ENCODE measurements around the gene NR2C2.
A peak's percentile ranks its signal among the peaks of the same experiment; 100 is the strongest.

The NR2C2 gene

DNA sequence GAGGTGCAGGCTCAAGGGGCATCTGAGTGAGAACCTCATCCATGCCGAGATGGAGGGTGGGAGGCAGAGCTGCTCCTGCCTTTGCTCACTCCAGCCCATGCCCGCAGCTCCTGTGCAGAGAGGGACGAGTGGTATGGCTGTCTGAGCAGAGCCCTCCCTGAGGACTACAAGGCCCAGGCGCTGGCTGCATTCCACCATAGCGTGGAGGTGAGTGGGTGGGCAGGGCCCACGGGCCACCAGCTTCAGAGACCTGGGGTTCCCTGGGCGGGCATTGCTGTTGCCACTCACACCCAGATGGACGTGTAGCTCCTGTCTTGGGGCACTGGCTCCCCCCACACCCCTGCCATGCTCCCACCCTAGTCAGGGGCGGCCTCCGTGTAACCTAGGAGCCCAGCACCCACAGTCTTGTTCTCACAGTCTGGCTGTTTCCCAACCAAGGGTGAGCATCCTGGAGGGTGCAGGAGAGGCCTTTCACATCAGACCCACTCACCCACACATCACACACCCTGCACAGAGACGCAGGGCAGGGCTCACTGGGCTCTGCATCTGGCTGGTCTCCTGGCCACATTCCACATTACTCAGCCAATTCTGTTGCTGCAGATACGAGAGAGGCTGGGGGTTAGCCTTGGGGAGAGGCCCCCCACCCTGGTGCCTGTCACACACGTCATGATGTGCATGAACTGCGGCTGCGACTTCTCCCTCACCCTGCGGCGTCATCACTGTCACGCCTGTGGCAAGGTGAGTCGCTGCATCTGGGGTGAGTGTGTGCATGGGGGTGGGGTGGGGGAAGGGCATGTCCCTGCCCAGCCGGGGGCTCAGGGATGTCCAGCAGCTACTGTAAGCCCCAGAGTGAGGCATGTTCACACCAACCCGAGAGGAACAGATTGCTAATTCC is 25.3 kb upstream of the NR2C2 start:
- DNase-seq (ENCODE audit: low read depth), result no peak

DNA sequence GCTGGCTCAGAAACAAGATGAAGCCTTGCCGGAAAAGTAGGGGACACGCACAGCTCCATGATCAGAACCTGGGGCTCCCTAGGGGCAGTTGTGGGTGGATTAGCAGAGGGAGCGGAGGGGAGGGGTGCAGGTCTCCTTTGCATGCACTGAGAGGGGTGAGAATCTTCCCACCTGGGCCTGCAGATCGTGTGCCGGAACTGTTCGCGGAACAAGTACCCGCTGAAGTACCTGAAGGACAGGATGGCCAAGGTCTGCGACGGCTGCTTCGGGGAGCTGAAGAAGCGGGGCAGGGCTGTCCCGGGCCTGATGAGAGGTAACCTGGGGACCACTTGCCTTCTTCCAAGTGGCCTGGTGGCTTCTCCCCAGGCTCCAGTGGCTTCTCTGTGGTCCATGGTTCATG is 24.5 kb upstream of the NR2C2 start:
- DNase-seq (ENCODE audit: low read depth), result no peak

DNA sequence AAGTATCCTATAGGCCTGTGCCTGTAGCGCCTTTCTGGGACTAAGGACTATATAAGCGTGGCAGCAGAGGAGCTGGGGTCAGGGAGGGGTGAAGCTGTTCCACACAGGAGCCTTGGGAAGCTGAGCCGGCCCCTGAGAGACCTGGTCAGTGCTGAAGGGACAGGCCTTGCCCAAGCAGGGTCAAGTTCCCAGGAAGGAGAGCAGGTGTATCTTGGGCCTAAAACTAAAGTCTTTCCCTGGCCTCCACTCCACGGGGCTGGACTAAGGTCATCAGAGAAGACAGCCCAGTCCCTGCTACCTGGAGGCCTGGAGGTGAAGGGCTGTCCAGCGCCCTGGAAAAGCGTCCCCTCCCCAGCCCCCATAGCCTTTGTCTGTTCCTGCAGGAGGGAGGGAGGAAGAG is 23.9 kb upstream of the NR2C2 start:
- DNase-seq (ENCODE audit: low read depth), result no peak

DNA sequence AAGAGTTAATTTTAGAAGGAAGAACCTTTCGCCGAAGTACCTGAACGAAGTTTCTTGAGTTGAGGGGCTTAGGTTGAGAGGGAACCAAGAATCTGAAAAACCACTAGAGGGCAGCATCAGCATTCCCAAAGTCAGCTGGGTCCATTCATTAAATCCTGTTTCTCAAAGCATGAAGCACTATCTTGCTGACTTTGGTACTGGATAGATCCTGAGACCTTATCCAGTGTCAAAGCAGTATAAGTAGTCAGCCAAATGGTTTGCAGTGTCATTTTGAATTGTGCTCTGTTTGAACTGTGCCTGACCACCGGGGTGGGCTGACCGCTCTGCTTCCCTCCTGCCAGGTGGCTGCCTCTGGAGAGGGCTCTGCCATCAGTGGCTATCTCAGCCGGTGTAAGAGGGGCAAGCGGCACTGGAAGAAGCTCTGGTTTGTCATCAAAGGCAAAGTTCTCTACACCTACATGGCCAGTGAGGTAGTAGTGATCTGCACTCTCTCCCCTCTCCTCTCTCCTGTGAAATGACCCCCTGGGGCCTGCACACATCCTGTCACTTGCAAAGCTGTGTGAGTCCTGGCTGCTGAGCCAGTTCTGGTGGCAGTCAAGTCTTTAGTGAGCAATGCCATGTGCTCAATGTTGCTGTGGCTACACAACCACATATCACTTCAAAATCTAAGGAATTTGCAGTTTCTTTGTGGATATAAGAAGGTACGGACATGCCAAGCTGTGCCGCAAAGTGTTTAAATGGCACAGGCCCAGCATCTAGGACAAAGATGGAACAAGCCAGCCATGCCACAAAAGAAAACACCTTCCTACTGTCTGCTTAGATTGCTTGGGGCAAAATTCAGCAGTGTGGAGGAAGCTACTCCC is 21.4 kb upstream of the NR2C2 start:
- DNase-seq (ENCODE audit: low read depth), result no peak

DNA sequence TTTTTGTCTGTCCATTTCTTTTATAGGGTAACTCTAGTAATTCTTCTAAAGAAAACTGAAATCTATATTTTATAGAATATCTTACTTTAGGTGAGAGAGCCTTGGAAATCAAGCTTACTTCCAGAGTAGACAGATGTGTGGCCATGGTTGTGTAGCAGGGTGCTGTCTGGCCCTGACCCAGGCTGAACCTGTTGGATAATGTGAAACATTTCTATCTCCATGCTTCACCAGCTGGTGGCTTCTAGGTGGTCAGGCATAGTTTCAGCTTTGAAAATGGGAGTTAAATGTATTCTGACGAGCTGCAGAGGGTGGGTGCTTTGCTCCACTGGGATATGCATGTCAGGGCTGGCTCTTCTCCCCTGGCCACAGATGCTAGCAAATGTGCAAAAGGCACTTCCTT is 20.8 kb upstream of the NR2C2 start:
- no peak for DNase-seq (ENCODE audit: low read depth)

DNA sequence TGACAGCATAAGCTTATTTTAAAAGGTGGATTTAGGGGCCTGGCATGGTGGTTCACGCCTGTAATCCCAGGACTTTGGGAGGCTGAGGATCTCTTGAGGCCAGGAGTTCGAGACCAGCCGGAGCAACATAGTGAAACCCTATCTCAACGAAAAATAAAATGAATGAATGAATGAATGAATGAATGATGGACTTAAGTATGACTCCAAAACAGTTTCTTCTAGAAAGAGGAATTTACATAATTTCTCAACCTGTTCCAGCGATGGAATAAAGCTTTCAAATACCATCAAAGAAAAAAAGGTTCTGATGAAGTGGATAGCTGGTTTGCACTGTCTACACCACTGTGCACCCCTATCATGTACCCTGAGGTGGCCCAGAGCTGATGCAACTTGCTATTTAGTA is 20.1 kb upstream of the NR2C2 start:
- no peak for DNase-seq (ENCODE audit: low read depth)

DNA sequence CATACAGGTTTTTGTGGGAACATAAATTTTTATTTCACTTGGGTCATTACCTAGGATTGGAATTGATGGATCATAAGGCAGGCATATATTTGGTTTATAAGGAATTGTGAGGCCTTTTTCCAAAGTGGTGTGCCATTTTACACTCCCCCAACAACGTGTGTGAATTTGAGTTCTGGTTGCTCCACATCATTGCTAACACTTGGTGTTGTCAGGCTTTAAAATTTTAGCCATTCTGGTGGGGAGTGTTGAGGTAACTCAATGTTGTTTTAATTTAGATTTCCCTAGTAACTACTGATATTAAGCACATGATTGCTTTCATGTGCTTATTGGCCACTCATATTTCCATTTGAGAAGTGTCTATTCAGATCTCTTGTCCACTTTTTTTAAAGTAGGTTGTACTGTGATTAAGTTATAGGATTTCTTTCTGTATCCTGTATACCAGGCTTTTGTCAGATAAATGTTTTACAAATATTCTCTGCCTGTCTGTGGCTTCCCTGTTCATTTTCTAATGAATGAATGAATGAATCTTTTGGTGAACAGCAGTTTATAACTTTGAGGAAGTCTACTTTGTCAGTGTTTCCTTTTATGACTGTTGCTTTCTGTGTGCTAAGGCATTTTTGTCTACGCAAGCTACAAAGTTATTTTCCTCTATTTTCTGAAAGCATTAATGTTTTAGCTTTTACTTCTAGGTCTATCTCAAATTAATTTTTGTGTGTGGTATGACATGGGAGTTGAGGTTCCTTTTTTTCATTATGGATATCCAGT is 17.9 kb upstream of the NR2C2 start:
- DNase-seq (ENCODE audit: low read depth), result no peak

DNA sequence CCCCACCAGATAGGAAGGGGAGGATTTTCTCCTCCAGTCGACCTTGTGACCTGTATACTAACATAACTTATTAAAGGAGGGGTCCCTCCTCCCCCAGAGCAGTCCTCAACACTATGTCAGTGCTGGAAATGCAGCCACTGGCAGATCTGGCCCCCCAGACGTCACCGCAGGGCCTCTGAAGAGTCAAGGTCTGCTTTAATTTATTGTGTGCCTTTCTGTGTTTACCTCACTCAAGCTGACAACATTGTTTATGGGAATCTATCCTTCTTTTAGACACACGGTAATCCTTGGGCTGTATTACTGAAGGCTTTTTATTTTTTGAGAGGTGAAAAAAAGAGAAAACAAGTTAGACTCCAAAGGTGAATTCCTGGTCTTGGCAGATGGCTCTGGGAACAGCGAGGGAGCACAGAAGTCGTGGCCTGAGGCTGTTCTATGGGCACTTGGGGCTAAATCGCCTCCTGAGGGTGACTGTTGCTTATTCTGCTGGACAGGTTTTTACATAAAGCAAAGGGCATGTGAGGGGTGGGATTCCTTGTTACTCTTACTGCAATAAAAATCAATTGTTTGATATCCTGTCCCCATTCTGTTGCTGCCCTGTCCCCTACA is 13.5 kb upstream of the NR2C2 start:
- DNase-seq (ENCODE audit: low read depth), result no peak

DNA sequence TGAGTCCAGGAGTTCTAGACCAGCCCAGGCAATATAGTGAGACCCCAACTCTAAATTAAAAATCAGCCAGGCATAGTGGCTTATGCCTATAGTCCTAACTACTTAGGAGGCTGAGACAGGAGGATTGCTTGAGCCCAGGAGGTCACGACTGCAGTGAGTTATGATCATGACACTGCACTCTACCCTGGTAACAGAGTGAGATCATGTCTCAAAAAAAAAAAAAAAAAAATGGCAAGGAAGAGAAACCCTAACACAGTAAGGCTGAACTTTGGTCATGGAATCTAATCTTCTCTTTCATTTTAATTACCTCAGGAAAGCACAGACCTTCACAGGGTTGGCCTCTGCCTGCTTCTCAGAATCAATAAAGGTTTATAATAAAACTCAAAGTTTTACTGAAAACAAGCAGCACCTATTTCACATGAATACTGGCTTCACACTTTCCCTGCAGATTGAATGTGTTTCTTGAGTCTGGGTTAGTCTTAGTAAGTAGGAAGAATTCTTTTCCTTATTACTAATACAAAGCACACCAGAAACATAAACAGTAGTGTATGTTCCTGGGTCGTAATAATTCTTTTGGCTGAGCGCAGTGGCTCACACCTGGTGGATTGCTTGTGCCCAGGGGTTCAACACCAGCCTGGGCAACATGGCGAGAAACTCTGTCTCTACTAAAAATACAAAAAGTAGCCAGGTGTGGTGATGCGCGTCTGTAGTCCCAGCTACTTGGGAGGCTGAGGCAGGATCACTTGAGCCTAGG is 11.6 kb upstream of the NR2C2 start:
- DNase-seq (ENCODE audit: low read depth), result no peak

DNA sequence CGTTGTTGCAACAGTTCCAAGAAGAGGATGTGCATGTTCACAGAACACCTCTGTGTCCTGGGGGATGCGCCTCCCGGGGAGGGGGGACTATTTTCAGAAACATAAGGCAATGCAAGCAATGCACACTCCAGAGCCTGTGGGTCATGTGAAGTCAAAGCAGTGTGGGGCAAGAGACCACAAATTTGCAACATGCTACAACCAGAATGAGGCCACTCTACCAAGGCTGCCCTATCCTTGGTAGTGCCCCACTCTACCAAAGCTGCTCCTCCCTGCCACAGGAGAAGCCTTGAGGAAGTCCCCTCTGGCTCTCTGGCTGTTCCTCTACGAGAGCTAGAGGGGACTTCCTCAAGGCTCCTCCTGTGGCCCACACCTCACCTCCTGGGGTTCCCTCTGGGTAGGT is 8.4 kb upstream of the NR2C2 start:
- no peak for DNase-seq (ENCODE audit: low read depth)

DNA sequence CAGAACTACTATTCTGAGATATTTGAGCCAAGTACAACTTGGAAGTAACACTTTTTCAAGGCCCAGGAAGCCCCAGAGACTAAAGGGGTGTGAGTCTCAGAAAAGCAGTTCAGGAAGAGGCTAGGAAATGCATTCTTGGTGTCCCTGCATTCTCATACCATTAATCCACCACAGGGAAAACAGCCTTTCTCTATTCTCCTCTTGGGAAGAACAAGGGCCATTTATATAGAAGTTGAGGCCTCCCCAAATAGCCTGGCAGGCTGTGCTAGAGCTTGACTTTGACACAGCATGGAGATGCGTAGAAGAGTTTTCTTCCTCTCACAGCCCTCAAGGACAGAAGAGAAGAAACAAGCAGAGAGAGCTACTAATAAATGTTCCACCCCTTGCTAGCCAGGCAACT is 5.5 kb upstream of the NR2C2 start:
- DNase-seq (ENCODE audit: low read depth), result no peak

DNA sequence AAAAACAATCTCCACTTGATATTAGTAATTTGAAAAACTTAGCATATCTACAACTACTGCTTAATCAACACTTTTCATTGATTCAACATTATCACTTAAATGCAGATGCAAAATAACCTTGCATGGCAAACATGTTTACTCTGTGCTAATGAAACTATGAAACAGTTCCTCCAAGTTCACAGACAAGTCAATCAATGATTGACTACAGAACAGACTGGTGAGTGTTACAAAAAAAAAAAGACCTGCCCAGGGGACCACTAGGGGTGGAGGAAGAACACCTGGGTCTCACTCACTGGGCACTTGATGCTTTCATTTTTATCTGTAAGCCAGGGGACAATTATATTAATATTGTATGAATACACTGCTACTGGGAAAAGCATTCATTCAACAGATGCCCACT is 4.3 kb upstream of the NR2C2 start:
- no peak for DNase-seq (ENCODE audit: low read depth)

DNA sequence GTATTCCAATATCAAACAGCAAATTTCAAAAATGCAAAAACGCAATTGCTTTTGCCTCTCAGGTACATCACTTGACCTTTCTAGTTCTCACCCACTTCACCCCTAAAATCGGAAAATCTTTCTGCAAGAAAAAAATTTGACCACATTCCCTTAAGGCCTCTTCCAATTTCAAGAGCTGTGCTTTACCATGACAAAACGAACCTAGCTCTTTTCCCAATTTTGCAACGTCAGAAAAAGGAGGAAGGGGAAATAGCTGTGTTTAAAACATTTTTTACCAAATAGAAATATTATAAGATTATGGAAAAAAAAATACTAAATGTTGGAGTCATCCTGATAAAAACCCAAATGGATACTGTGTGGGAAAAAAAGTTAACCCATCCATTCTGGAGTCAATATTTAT is 1.1 kb upstream of the NR2C2 start:
- DNase-seq (ENCODE audit: low read depth), result no peak

DNA sequence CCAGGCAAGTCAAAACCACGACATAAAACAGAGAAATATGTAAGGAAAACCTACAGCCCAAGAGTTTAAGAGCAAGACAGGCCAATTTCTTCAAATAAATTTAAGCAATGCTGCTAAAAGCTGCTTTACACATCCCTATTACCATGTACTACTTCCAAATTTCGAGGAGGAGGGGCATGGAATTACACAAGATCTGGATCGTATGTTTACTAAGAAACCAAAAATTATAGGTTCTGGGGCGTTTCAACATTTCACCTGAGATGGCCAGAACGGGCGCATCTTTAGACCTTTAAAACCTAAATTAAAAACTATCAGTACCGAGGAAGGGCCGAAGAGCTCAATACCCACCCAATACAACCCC is 664 bp upstream of the NR2C2 start:
- no peak for DNase-seq (ENCODE audit: low read depth)

DNA sequence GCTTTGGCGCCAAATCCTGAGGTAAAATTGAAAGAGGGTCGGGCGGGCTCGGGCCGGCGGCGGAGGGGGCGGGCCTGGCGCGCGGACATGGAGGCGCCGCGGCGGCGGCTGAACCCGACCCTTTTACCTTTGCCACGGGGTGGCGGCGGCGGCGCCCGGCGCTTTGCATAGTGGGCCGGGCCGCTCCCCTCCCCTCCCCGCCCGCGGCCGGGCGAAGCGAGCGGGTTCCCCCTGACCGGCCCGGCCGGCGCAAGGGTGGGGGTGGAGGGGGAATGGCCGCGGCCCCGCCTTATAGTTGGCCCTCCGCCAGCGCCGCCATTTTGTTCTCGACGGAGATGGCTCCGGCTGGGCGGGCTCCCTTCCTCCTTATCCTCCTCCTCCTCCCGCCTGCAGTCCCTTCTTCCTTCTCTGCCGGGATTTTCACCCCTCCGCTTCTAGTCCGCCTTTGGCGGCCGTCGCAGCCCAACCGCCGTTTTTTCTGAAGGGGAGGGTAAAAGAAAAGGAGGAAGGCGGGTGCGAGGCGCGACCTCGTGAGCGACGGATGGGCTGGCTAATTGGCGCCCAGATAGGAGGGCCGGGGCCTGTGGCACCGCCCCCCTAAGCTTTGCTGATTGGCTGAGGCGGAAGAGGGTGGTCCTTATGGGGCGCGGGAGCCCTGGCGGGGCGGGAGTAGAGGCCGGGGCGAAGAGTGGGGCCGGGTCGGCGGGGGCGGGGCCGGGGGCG is 664 bp downstream of the NR2C2 start:
- DNase-seq (ENCODE audit: low read depth), result peak; percentile 68

DNA sequence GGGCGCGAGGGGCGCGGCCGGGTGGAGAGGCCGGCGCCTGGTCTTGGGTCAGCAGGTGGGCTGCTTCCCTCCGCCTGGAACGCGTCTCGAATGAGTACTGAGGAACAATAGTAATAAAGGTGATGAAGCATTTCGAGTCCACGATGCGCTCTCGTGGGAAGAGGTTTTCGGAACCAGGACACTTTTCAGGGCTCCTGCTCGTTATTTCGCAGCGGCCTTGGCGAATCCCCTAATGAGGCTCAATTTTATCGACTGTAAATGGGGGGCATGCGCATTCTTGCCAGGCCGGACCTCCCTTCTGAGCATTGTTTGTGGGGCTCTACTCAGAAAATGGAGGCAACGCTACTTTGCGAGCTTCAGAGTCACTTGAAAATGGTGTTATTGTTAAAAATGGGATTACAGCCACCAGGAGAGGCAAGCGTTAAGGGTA is 1.2 kb downstream of the NR2C2 start:
- DNase-seq (ENCODE audit: low read depth), result no peak

DNA sequence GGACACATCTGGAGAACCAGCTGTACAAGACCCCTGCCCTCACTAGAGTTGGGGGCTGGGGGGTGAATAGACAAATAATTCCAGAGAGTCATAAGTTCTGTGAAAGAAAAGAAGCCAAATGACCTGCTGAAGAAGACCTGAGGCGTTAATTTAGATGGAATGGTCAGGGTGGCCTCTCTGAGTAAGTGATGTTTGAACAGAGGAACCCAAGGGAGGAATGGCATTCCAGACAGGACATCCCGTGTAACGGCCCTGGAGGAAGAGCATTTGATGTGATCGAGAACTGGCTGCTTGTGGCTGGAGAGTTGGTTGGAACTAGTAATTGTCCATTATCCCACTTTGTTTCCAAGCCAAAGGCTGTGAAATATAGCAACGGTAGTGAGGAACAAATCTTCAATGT is 1.7 kb downstream of the NR2C2 start:
- no peak for DNase-seq (ENCODE audit: low read depth)

DNA sequence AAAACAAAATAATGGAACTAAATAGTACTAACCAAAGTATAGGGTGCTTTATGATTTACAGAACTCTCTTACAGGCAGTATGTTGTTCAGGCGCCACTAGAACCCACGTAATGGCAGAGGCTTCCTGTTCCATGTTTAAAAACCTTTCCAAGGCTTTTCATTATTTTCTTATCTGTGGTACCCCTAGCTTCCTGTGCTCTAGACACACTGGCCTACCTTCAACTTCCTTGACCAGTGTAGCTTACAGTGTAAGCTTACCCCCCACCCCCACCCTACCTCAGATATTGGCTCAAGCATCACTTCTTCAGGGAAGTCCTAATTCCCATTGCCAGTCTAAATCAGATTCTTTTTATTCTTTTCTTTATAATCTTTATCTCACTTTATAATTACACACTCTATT is 2.9 kb downstream of the NR2C2 start:
- no peak for DNase-seq (ENCODE audit: low read depth)

DNA sequence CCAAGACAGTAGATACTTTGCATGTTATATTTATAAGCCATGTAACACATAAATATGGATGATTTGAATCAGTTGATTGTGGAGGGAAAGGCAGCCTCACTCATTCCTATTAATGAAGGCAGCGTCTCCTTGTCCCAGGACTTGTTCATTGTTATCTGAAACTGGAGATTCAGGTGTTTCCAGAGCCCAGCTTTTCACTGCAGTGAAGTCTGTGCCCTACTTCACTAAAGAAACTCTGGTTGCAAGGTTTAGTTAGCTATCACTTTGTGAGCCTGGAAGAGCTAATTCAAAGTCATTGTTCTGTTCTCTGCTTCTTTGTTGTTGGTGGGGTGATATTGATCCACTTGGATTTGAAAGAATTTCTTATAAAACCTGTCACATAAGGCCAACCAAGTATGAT is 9.8 kb downstream of the NR2C2 start:
- no peak for DNase-seq (ENCODE audit: low read depth)

DNA sequence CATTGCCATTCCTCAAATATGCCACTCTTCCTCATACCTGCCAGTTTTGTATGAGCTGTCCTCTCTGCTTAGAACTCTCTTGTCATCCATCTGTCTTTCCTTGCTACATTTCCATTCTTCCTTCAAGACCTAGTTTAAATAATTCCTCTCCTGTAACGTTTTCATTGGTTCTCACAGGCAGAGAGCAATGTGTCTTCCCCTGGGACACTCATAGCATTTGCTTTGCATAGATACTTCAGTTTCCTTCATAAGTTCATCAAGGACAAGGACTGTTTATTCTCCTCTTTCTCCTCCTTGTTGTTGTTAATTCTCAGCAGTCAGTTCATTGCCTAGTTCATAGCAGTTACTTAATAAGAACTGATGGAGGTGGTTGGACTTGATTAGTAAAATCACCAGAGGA is 10.5 kb downstream of the NR2C2 start:
- DNase-seq (ENCODE audit: low read depth), result no peak

All from non-pigmented ciliary epithelial cell (primary cell).